Inflammatory macrophage treated with lipopolysaccharide for 1 hour (primary cell): ENCODE data around the gene MATR3.

ENCODE experiments used
- DNase-seq, 2 donors: peaks; one replicate each; pipeline ENCODE4 v3.0.0-alpha.2; 2020 to 2022

The MATR3 gene

GRCh38 chr5:139272471-139273321 lies 20.8 kb upstream of the MATR3 start:
- no peak for DNase-seq

- no peak for DNase-seq
Measured at GRCh38 chr5:139273322-139273571, 20.3 kb upstream of the MATR3 start.

GRCh38 chr5:139273572-139274289 lies 19.8 kb upstream of the MATR3 start:
- peak; percentile 94 to 98 for DNase-seq

GRCh38 chr5:139275536-139275935 lies 18.0 kb upstream of the MATR3 start:
- no peak for DNase-seq

GRCh38 chr5:139275956-139276355 lies 17.6 kb upstream of the MATR3 start:
- no peak for DNase-seq

GRCh38 chr5:139276426-139276825 lies 17.1 kb upstream of the MATR3 start:
- DNase-seq: no peak

GRCh38 chr5:139277171-139277570 lies 16.4 kb upstream of the MATR3 start:
- DNase-seq: no peak

- DNase-seq: no peak
Measured at GRCh38 chr5:139278540-139279274, 14.8 kb upstream of the MATR3 start.

GRCh38 chr5:139282197-139282557 lies 11.4 kb upstream of the MATR3 start:
- no peak for DNase-seq

GRCh38 chr5:139283252-139284166 lies 10.0 kb upstream of the MATR3 start:
- DNase-seq: no peak

GRCh38 chr5:139284295-139284694 lies 9.2 kb upstream of the MATR3 start:
- DNase-seq: no peak

- no peak for DNase-seq
Measured at GRCh38 chr5:139285651-139286392, 7.7 kb upstream of the MATR3 start.

GRCh38 chr5:139287890-139288635 lies 5.5 kb upstream of the MATR3 start:
- no peak for DNase-seq

- no peak for DNase-seq
Measured at GRCh38 chr5:139291051-139291450, 2.5 kb upstream of the MATR3 start.

- no peak for DNase-seq
Measured at GRCh38 chr5:139293202-139293506, 386 bp upstream of the MATR3 start.

GRCh38 chr5:139294374-139295165 lies 1.0 kb downstream of the MATR3 start:
- DNase-seq: peak; percentile 59 to 69

- DNase-seq: no peak
Measured at GRCh38 chr5:139295346-139296057, 2.0 kb downstream of the MATR3 start.

- DNase-seq: no peak
Measured at GRCh38 chr5:139296198-139296597, 2.7 kb downstream of the MATR3 start.

- no peak for DNase-seq
Measured at GRCh38 chr5:139296862-139297326, 3.4 kb downstream of the MATR3 start.
